ENCODE data around the gene RBMS1.

The RBMS1 gene

GRCh38 chr2:160294339-160294803 lies 199.2 kb downstream of the RBMS1 start:
- peak; percentile 44 to 57 for DNase-seq

DNA sequence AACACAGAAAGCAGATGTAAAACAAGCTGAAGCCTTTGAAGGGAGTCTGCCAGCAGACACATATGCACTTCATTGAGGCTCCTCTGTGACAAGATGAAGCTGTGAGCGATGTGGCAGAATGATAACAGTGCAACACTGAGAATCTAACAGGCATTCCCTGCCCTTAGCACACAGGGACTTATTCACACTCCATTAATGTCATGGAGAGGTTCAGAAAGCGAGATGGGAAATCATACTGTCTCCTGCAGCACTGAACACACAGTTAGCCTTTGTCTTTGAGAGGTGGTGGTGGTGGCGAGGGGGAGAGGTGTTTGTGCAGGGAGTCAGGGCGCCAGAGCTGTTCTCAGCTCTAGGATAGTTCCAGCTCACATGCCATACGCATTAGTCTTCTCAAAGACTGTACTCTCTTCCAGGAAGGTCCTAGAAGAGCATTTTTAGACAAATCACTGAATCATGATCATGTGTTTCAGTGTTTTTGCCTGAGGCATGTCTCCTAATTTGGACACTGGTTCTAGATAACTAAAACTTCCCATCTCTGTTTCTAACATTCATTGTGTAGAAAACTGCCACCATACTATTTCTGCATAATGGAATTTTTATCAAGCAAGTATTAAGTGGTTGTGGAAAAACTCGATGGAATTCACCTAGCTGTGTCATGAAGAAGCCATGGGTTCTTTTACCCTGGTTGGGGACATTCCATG lies 200.1 kb downstream of the RBMS1 start:
- DNase-seq: no peak

DNA sequence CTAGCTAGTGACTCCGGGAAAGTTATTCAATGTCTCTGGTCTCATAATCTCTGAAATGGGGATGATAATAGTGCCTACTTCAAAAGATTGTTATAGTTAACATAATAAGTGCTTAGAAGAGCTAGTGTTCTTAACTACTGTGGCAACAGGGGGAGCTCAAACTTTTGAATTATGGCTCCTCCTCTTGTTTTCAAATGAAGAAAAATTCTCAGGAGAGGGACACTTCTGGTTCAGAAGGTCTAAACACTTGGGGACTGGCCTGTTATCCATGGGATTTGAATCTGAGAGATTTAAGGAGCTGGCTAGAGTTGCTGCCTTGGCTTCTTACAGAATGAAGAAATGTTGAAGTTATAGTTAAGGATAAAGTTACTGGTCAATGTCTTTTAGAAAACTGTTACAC lies 201.4 kb downstream of the RBMS1 start:
- DNase-seq: no peak

GRCh38 chr2:160291382-160291781 lies 202.2 kb downstream of the RBMS1 start:
- no peak for DNase-seq

DNA sequence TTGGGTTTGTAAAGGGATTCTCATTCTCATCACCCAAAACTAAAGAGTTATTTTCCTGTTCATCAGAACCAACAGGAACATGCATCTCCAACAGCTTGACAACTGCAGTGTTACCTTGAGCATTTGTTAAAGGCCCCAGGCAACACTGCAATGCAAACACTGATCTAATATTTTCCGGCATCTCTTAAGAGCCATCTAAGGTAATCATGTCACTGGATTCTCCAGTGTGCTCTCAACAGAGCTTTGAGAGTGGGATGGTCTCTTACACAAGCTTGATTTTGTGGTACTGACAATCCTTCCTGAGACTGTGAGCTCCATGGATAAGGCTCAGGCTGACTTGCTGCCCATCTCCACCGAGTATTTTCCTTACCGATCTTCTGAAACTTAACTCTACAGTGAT lies 203.0 kb downstream of the RBMS1 start:
- no peak for DNase-seq

DNA sequence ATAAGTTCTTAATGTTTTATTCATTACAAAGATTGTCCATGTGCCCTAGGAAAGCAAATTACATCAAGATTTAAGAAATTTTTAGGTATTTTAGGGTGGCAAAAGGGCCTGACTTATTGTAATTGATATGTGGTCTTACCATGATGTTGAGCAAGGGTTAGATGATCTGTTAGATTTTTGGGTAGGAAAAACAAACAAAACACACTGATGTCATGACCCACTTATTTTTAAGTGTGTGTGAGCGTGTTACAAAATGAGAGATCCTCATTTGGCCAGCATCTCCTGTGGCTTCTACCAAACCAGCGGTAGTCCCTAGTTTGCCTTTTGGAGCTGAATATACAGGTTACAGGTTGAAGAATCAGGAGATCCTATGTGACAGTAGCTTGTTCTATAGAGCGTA lies 203.8 kb downstream of the RBMS1 start:
- no peak for DNase-seq

GRCh38 chr2:160289126-160289525 lies 204.5 kb downstream of the RBMS1 start:
- no peak for DNase-seq

- DNase-seq: no peak
These were observed 205.3 kb downstream of the RBMS1 start for GRCh38 chr2:160288324-160288723.

GRCh38 chr2:160287476-160287875 lies 206.1 kb downstream of the RBMS1 start:
- no peak for DNase-seq

DNA sequence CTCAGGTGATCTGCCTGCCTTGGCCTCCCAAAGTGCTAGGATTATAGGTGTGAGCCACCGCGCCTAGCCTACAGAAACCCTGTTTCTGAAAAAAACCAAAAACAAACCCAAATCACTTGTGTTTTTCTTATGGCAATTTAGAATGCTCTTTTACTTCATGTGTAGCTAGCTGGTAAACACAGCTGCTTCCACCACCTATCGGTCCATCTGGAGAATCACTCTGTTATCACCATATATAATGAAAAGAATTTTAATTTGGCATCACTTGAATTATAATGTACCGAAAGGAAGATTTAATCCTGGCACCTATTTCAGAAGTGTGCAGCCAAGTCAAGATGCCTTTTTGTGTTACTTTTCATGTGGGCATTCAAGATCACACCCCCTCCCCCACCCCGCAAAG lies 207.1 kb downstream of the RBMS1 start:
- no peak for DNase-seq

- DNase-seq: no peak
These were observed 209.9 kb downstream of the RBMS1 start for GRCh38 chr2:160283675-160284074.

GRCh38 chr2:160282063-160282580 lies 211.5 kb downstream of the RBMS1 start:
- no peak for DNase-seq

DNA sequence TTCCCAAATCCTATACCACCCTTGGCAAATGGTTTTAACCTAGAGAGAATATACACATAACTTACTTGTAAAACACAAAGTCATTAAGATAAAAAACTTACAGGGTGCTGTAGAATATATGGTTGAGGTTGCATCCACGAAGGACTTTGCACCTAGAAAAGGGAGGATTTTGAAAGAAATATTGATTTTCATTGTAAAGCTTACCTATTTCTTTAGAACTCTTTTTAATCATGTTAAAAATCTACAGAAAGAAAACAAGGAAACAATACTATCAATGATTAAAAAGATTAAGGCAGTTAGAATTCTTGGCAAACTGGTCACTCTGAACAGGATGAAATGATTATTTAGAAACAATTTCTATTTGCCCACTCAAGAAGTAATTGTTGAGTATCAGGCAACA lies 212.4 kb downstream of the RBMS1 start:
- DNase-seq: no peak

DNA sequence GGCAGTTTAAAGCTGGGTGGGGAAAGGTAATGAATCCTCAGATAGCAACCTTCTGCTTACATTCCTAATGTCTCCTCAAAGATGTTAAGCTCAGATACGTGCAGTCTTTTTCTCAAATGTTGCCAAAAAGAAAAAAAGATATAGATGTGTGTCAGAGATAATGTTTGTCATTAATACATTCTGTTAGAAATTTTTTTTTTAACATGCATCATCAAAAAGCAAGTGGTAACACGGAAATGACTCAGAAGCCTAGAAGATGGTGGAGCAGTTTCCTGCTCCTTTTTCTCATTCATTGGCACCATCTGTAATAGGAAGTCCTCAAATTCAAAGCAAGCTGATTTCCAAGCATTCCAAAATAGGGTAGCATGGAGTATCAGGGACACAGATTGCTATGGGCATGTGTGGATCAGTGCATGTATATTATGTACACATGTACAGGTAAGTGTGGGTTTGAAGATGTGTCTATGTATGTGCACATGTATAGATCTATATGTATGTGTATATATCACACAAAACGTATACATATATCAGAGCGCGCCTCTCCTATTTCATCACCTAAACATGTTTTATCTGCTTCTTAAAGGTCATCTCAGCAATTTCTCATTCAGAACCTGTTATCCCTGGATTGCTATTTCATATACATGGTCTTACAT lies 213.7 kb downstream of the RBMS1 start:
- no peak for DNase-seq

GRCh38 chr2:160278879-160279177 lies 214.8 kb downstream of the RBMS1 start:
- DNase-seq: no peak

DNA sequence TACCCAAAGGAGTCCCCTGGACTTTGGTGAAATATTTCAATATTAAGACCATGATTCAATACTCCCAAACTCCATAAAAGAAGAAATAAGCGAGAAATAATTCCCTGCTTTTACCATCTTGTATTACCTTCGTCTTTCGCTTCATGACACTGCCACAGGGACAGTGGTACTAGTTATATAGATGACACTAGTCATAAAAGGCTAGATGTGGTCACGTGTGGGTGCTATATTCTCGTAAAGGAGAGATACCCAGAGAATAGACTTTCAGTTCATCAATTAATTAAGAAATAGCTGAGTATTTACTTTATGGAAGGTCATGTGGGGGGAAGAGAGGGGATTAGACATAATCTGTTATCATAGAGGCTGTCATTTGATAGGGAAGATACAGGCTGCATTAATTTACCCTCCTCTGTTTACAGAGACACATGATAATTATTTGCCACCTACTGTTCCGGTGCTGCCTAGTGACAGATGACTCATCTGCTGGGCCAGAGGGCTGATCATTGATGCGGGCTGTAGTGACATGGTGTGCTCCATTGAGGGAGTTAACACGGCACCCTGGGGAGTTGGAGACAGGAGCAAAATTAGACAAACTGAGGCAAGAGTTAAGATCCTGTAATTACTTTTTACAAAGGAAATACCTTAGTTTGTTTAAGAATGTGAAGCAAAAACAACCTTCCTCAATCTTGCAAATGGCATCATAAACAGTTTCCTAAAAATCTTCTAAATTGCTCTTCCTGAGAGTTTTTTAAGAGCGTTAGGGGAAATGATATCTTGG lies 215.3 kb downstream of the RBMS1 start:
- no peak for DNase-seq

- DNase-seq: no peak
These were observed 216.5 kb downstream of the RBMS1 start for GRCh38 chr2:160277151-160277550.

DNA sequence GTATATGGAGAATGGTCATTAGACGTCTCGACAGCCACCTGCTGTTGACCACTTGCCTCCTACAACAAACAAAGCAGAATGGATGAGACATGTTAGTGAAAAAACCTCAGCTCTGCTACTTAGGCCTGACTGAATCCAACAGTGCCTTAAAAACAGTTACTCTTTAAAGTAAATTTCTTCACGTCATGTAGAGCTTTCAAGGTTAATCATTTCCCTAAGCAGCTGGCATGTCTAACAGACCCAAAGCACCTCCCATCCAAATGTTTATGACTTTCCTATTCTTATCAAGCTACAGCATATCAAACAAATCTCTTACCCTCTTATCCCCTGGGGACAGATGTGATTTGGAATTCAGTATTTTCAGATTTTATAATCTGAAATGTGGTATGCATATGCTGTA lies 218.0 kb downstream of the RBMS1 start:
- DNase-seq: no peak

DNA sequence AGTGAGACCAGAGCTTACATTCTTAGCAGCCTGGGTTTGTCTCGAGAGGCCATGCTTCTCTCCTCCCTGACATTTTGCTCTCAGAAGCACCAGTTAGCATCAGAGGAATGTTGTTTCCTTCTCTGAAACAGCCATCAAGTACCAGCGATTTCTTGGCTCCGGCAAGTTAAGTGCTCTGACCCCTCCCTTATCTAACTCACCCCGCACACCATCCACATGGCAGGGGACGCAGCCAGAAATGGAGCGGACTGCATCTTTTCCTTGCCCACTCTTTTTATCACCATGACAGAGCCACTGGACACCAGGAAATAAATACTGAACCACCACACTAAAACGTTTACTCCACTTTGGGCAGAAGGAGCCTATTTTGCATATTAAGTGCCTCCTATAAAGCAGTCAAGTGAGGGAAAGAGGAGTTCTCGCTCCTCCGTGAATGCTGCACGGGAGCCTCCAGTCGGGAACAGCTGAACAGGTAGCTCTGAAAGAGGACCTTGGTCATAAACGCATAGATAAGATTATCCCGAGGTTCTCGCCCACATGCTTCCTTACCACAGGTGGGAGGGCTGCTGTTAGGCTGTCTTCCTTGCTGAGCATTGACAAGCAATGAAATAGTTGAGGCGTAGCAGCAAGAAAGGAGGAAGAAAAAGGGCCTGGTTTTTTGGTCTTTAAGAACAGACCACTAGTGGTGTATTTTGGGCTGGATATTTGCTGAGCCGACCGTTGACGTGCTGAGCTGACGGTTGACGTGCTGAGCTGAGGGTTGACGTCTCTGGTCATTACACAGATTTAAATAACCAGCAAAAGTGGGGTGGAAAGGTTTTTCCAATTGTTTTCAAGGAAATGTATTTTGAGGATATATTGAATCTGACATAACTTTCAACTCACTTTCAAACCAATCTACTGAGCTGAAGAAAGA lies 222.2 kb downstream of the RBMS1 start:
- DNase-seq: no peak

- no peak for DNase-seq
These were observed 223.0 kb downstream of the RBMS1 start for GRCh38 chr2:160270571-160271113.

GRCh38 chr2:160269803-160270570 lies 223.6 kb downstream of the RBMS1 start:
- peak; percentile 70 to 73 for DNase-seq

GRCh38 chr2:160269365-160269764 lies 224.2 kb downstream of the RBMS1 start:
- DNase-seq: no peak
